LNCAP (cell line): ENCODE results near the gene PDE12.

Source experiments
- TF ChIP-seq, protein P1 (sequence below): fragments of 450-650 bp; IDR thresholded peaks from 2 replicates; pipeline ENCODE4 v1.5.1; 2017; ENCODE audit warnings: mild to moderate bottlenecking

The PDE12 gene

DNA sequence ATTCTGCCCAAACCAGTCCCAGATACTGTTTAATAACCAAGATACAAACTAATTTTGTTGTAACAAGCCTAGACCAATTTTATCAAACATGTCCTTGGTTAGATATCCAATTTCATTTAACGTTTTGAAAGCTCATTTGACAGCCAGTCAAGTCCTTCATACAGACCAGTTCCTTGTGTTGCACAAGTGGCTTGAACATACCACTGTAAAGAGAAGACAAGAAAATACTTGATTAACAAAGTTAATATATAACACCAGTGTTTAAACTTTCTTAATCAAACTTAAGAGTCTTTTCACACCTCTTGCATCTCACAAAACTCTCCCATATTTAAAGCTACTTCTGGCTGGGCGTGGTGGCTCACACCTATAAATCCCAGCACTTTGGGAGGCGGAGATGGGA lies 16.0 kb downstream of the PDE12 start:
- TF ChIP-seq, protein P1, sequence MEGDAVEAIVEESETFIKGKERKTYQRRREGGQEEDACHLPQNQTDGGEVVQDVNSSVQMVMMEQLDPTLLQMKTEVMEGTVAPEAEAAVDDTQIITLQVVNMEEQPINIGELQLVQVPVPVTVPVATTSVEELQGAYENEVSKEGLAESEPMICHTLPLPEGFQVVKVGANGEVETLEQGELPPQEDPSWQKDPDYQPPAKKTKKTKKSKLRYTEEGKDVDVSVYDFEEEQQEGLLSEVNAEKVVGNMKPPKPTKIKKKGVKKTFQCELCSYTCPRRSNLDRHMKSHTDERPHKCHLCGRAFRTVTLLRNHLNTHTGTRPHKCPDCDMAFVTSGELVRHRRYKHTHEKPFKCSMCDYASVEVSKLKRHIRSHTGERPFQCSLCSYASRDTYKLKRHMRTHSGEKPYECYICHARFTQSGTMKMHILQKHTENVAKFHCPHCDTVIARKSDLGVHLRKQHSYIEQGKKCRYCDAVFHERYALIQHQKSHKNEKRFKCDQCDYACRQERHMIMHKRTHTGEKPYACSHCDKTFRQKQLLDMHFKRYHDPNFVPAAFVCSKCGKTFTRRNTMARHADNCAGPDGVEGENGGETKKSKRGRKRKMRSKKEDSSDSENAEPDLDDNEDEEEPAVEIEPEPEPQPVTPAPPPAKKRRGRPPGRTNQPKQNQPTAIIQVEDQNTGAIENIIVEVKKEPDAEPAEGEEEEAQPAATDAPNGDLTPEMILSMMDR = no peak

DNA sequence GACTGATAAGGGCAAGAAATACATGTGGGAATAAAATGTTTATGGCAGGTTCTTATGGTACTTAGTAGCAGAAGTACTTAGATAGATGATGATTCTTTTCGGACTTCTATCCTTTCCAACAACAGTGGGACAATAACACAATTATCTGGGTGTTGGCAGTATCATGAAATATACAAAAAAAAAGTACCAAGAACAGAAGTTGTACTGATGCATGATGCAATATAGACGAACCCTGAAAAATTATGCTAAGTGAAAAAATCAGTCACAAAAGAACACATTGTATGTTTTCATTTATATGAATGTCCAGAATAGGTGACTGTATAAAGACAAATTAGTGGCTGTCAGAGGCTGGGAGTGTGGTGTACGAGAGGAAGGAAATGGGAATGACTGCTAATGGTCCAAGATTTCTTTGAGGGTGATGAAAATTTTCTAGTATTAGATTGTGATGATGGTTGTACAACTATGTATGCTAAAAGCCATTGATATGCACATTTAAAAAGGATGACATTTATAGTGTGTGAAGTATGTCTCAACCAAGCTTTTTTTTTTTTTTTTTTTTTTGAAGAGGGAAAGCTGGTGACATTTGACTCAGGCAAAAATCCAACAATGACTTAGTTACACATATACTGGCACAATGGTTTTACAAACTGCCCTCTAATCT lies 20.0 kb downstream of the PDE12 start:
- TF ChIP-seq, protein P1 = no peak

DNA sequence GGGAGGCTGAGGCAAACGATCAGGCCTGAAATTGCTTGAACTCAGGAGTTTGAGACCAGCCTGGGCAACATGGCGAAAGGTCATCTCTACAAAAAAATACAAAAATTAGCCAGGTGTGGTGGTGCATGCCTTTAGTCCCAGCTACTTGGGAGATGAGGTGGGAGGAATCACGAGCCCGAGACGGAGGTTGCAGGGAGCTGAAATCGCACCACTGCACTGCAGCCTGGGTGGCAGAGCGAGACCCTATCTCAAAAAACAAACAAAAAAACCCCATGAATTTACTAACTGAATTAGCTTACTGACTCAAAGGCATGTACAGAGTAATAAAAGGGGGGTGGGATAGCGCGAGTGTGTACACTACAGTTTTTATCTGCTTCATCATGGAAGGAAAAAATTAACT lies 21.7 kb downstream of the PDE12 start:
- TF ChIP-seq, protein P1 = no peak

DNA sequence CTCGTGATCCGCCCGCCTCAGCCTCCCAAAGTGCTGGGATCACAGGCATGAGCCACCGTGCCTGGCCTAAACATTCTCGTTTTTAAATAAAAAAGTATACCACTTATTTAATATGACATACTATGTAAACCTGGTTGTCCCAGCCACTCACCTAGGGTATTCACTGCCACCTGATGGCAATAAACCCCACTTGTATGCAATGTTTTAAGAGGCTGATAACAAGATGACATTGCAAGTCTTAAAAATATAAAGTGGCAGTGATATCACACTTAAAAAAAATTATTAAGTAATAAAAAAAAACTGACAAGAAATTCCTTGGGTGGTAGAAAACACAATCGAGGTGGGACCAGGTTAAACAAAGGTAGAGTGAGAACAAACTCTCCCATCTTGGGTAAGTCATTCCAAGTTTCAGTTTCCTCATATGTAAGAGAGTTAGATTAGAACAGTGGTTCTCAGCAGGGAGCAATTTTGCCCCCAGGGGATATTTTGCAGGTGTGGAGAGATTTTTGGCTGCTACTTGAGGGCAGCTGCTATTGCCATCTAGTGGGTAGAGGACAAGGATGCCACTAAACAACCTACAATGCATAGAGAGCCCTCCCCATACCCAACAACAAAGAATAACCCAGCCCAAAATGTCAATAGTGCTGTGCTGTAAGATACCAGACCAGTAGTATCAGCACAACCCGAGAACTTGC lies 26.5 kb downstream of the PDE12 start:
- TF ChIP-seq, protein P1 = peak; percentile 53; the same call in 1 of the 2 replicates

DNA sequence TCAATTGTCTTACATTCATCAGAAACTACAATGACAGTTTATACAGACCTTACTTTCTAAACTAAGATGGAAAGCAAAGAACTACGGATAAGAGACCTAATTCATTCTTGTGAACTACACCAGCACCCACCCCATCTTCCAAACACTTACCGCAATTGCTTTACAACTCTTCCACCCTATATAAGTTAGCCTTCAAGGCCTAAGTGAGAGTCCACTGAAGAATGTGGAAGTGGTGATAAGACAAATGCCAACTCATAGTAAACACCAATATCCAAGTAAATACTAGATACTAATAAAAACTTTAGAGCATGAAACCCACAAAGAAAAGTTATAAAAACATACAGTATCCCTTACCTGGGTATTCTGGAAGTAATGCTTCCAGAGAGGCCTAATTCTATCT lies 27.5 kb downstream of the PDE12 start:
- TF ChIP-seq, protein P1 = no peak

DNA sequence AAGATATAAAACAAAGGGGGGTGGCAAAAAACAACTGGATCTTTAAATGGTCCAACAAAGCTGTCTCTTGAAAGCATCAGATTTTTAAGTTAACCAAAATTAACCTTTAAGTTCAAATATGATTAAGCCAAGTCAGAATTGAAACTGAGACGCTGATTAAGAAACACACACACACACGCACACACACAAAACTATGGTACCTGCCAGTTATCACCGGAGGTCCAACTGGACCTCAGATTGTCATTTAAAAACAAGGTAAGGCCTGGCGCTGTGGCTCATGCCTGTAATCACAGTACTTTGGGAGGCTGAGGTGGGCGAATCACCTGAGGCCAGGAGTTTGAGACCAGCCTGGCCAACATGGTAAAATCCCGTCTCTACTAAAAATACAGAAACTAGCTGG lies 30.7 kb downstream of the PDE12 start:
- TF ChIP-seq, protein P1 = no peak

DNA sequence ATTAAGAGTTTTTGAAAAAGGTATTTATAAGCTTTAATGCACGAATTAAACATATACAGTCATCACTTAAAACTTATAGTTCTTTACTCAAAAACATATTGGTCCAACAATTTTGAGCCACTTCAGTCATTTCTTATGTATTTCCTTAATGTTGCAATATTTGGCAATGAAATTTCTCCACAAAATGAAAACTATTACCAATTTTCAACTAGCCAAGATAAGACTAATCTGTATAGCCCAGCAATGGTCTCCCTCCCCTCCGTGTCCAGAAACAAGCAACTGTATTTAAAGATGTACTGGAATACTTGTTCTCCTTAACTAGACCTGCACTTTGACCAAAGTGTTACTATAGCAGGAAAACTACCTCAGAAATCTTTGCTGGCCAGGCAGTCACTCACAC lies 31.8 kb downstream of the PDE12 start:
- TF ChIP-seq, protein P1 = no peak
